H1 (cell line): ENCODE data around the gene KRTAP10-4. TPM values are rescaled to one million over a fixed set of nuclear protein-coding genes. Genes with fewer than 3 reads are reported as not detected.

Experiments
- CTCF ChIA-PET: fragments of 300-600 bp; sonication (Branson Sonifier 250); formaldehyde crosslinking; loops from one replicate; lab custom pipeline; 2021; ENCODE audit not compliant: partially characterized antibody; lab: Charles Lee
- POLR2A ChIA-PET: fragments of 300-600 bp; sonication (Branson Sonifier 250); formaldehyde crosslinking; loops from one replicate; lab custom pipeline; 2021; ENCODE audit warnings: inconsistent platforms; ENCODE audit not compliant: partially characterized antibody; lab: Charles Lee
- DNase-seq, 2 experiments: peaks; one replicate each; pipeline versions ENCODE4 v3.0.0 to v3.0.0-alpha.2; 2010 to 2022; ENCODE audit warnings: low spot score in 2 of 2, low read depth in 1 of 2, mixed read lengths in 1 of 2
- FAIRE-seq: peaks from 2 replicates; lab custom pipeline; 2011; peaks lifted over from hg19 to GRCh38; lab: Jason Lieb, UNC
- H2AFZ ChIP-seq: 2 replicates; pipeline ENCODE4 v1.8.1; 2012; ENCODE audit warnings: low read length, inconsistent platforms
- H2AK5ac ChIP-seq: 2 replicates; pipeline ENCODE4 v1.6.1; 2013; ENCODE audit warnings: low read depth, low read length
- H2BK120ac ChIP-seq: replicated peaks from 2 replicates; pipeline ENCODE3; 2013; ENCODE audit warnings: low read depth, low read length, inconsistent platforms
- H2BK12ac ChIP-seq: 2 replicates; pipeline ENCODE4 v1.6.1; 2013; ENCODE audit warnings: low read depth, low read length
- H2BK15ac ChIP-seq: 2 replicates; pipeline ENCODE4 v1.6.1; 2013; ENCODE audit warnings: low read length
- H2BK20ac ChIP-seq: 2 replicates; pipeline ENCODE4 v1.6.1; 2013; ENCODE audit warnings: low read length
- H2BK5ac ChIP-seq: 2 replicates; pipeline ENCODE4 v1.6.1; 2013; ENCODE audit warnings: low read depth, low read length
- H3K14ac ChIP-seq: 2 replicates; pipeline ENCODE4 v1.6.1; 2013; ENCODE audit warnings: inconsistent platforms; ENCODE audit not compliant: insufficient read length
- H3K18ac ChIP-seq: 2 replicates; pipeline ENCODE4 v1.6.1; 2013; ENCODE audit warnings: low read length; ENCODE audit errors: extremely low read depth
- H3K23ac ChIP-seq: 2 replicates; pipeline ENCODE4 v1.6.1; 2013; ENCODE audit warnings: inconsistent platforms; ENCODE audit not compliant: insufficient read length
- H3K23me2 ChIP-seq: 2 replicates; pipeline ENCODE4 v1.6.1; 2013; ENCODE audit warnings: low read depth, low read length
- H3K27ac ChIP-seq: 2 replicates; pipeline ENCODE4 v1.6.1; 2011; ENCODE audit warnings: low read depth, low read length, inconsistent platforms
- H3K27me3 ChIP-seq, 4 experiments: replicated peaks in 1 of 4; 1 replicate in 1 of 4; 2 replicates in 3 of 4; pipeline versions ENCODE4 v1.6.1 to v1.8.1; 2011 to 2013; ENCODE audit warnings: low read length in 3 of 4, mild to moderate bottlenecking in 3 of 4, inconsistent platforms in 2 of 4, mixed read lengths in 2 of 4, moderate library complexity in 1 of 4; ENCODE audit not compliant: control insufficient read depth in 3 of 4, insufficient read depth in 3 of 4; ENCODE audit errors: extremely low read depth in 1 of 4
- H3K36me3 ChIP-seq, 4 experiments: 2 replicates each; pipeline versions ENCODE4 v1.6.1 to v1.8.1; 2011 to 2013; ENCODE audit warnings: mild to moderate bottlenecking in 4 of 4, low read length in 3 of 4, moderate library complexity in 2 of 4, control low read depth in 1 of 4, inconsistent platforms in 1 of 4; ENCODE audit not compliant: insufficient read depth in 4 of 4, control insufficient read depth in 2 of 4
- H3K4ac ChIP-seq: replicated peaks from 2 replicates; pipeline ENCODE3; 2013; ENCODE audit warnings: low read length, low read depth, mixed read lengths, inconsistent platforms; ENCODE audit not compliant: insufficient read length
- H3K4me1 ChIP-seq, 4 experiments: replicated peaks in 1 of 4; 1 replicate in 1 of 4; 2 replicates in 3 of 4; pipeline versions ENCODE4 v1.6.1 to v1.8.1; 2011 to 2013; ENCODE audit warnings: low read length in 3 of 4, inconsistent platforms in 2 of 4, mixed read lengths in 1 of 4; ENCODE audit not compliant: insufficient read depth in 4 of 4, control insufficient read depth in 3 of 4
- H3K4me2 ChIP-seq, 2 experiments: 2 replicates each; pipeline versions ENCODE4 v1.6.1 to v1.8.1; 2011 to 2013; ENCODE audit warnings: low read depth in 2 of 2, low read length in 2 of 2, control low read depth in 1 of 2, inconsistent platforms in 1 of 2, mild to moderate bottlenecking in 1 of 2; ENCODE audit not compliant: insufficient read depth in 1 of 2
- H3K4me3 ChIP-seq, 4 experiments: fragments of 200-600, 300-600 bp in 1 of 4; sonication (generic), shearing (Covaris generic), sonication (Bioruptor Twin) in 1 of 4; 2 replicates each; pipeline versions ENCODE4 v1.5.1 to v1.8.1; 2011 to 2016; ENCODE audit warnings: low read length in 4 of 4, low read depth in 3 of 4, control low read depth in 2 of 4, inconsistent platforms in 2 of 4, mild to moderate bottlenecking in 2 of 4, mixed read lengths in 1 of 4, moderate library complexity in 1 of 4; ENCODE audit not compliant: insufficient read depth in 2 of 4; ENCODE audit errors: extremely low read depth in 1 of 4
- H3K56ac ChIP-seq: replicated peaks from 2 replicates; pipeline ENCODE3; 2013; ENCODE audit warnings: low read depth, mild to moderate bottlenecking, mixed read lengths, low read length, inconsistent platforms; ENCODE audit not compliant: insufficient read length
- H3K79me1 ChIP-seq: 2 replicates; pipeline ENCODE4 v1.6.1; 2013; ENCODE audit warnings: low read depth, low read length, control low read depth
- H3K79me2 ChIP-seq, 2 experiments: 2 replicates each; pipeline versions ENCODE4 v1.6.1 to v1.8.1; 2012 to 2013; ENCODE audit warnings: low read length in 2 of 2, mild to moderate bottlenecking in 2 of 2, inconsistent platforms in 1 of 2; ENCODE audit not compliant: insufficient read depth in 2 of 2, control insufficient read depth in 1 of 2
- H3K9ac ChIP-seq, 4 experiments: replicated peaks in 1 of 4; 1 replicate in 1 of 4; 2 replicates in 3 of 4; pipeline versions ENCODE4 v1.6.1 to v1.8.1; 2011 to 2013; ENCODE audit warnings: low read depth in 3 of 4, low read length in 3 of 4, control low read depth in 2 of 4, mild to moderate bottlenecking in 2 of 4, moderate library complexity in 2 of 4, inconsistent platforms in 1 of 4; ENCODE audit errors: extremely low read depth in 1 of 4
- H3K9me3 ChIP-seq, 2 experiments: 2 replicates each; pipeline versions ENCODE4 v1.6.1 to v1.8.1; 2012 to 2013; ENCODE audit warnings: mild to moderate bottlenecking in 2 of 2, moderate library complexity in 2 of 2, control low read depth in 1 of 2, inconsistent platforms in 1 of 2, low read depth in 1 of 2, low read length in 1 of 2, mixed read lengths in 1 of 2; ENCODE audit not compliant: insufficient read depth in 2 of 2
- H4K20me1 ChIP-seq, 2 experiments: replicated peaks in 1 of 2; 2 replicates each; pipeline versions ENCODE3 to v1.8.1; 2011 to 2013; ENCODE audit warnings: inconsistent platforms in 2 of 2, low read length in 2 of 2, mild to moderate bottlenecking in 1 of 2; ENCODE audit not compliant: insufficient read depth in 2 of 2, control insufficient read depth in 1 of 2
- H4K5ac ChIP-seq: 2 replicates; pipeline ENCODE4 v1.6.1; 2013; ENCODE audit warnings: low read length, low read depth, mixed read lengths, inconsistent platforms; ENCODE audit not compliant: insufficient read length
- H4K8ac ChIP-seq: 2 replicates; pipeline ENCODE4 v1.8.0; 2013; ENCODE audit warnings: mild to moderate bottlenecking, moderate library complexity, low read length, inconsistent platforms; ENCODE audit not compliant: insufficient read depth; ENCODE audit errors: extremely low read depth
- H4K91ac ChIP-seq: replicated peaks from 2 replicates; pipeline ENCODE3; 2013; ENCODE audit warnings: low read length, mixed read lengths, inconsistent platforms; ENCODE audit not compliant: insufficient read length
- CTCF ChIP-seq, 3 experiments: IDR thresholded peaks; 1 replicate in 2 of 3; 2 replicates in 1 of 3; pipeline versions ENCODE4 v1.5.1 to v1.6.1; 2011; ENCODE audit warnings: low read length in 3 of 3, mild to moderate bottlenecking in 3 of 3, inconsistent platforms in 2 of 3, low read depth in 1 of 3, moderate library complexity in 1 of 3; ENCODE audit not compliant: insufficient read depth in 1 of 3; ENCODE audit errors: control extremely low read depth in 1 of 3
- EGR1 ChIP-seq: IDR thresholded peaks from 2 replicates; pipeline ENCODE4 v1.6.1; 2011; ENCODE audit warnings: low read depth, low read length, borderline replicate concordance
- HDAC6 ChIP-seq: IDR thresholded peaks from one replicate; pipeline ENCODE4 v1.7.1; 2012; ENCODE audit warnings: low read depth, mild to moderate bottlenecking, inconsistent platforms, low read length, moderate library complexity
- PHF8 ChIP-seq: fragments of 200-600 bp; sonication (generic); conservative IDR thresholded peaks from 2 replicates; pipeline ENCODE4 v1.7.1; 2012; ENCODE audit warnings: low read depth, mild to moderate bottlenecking, inconsistent platforms, low read length, moderate library complexity
- POLR2A ChIP-seq, 2 experiments: IDR thresholded peaks; 1 replicate in 1 of 2; 2 replicates in 1 of 2; pipeline ENCODE4 v1.6.1; 2011; ENCODE audit warnings: low read depth in 2 of 2, low read length in 2 of 2, mild to moderate bottlenecking in 2 of 2; ENCODE audit errors: control extremely low read depth in 1 of 2
- POU5F1 ChIP-seq: IDR thresholded peaks from 2 replicates; pipeline ENCODE4 v1.6.1; 2011; ENCODE audit warnings: low read depth, mild to moderate bottlenecking, low read length, moderate library complexity
- RFX5 ChIP-seq: IDR thresholded peaks from 2 replicates; pipeline ENCODE4 v1.6.1; 2011; ENCODE audit warnings: low read depth, low read length, improper control_type of control experiment, borderline replicate concordance
- RNF2 ChIP-seq: fragments of 200-900, 300-1000 bp; sonication (generic); IDR thresholded peaks from 2 replicates; pipeline ENCODE4 v1.7.1; 2016; ENCODE audit warnings: borderline replicate concordance, low read depth, mild to moderate bottlenecking, antibody characterized with exemption, low read length; ENCODE audit not compliant: poor library complexity, severe bottlenecking; ENCODE audit errors: missing control alignments
- SAP30 ChIP-seq: fragments of 300-600 bp; sonication (generic); IDR thresholded peaks from 2 replicates; pipeline ENCODE4 v1.7.1; 2012; ENCODE audit warnings: low read length, moderate library complexity, mild to moderate bottlenecking, inconsistent platforms; ENCODE audit not compliant: insufficient read depth, insufficient replicate concordance
- SP2 ChIP-seq: IDR thresholded peaks from 2 replicates; pipeline ENCODE4 v1.6.1; 2012; ENCODE audit warnings: mild to moderate bottlenecking, low read length, inconsistent platforms
- SP4 ChIP-seq: IDR thresholded peaks from 2 replicates; pipeline ENCODE4 v1.6.1; 2012; ENCODE audit warnings: low read length, inconsistent platforms
- WGBS, 2 experiments: shearing (Covaris generic) in 1 of 2; methylation state at CpG; one replicate each; pipeline versions ENCODE4 v1.1.6 to v1.1.7; 2013 to 2015; ENCODE audit warnings: low lambda C conversion rate in 2 of 2, mixed read lengths in 2 of 2, inconsistent platforms in 1 of 2, low coverage in 1 of 2, missing lambda C conversion rate in 1 of 2; ENCODE audit not compliant: insufficient replicate concordance in 2 of 2, insufficient coverage in 1 of 2, insufficient read length in 1 of 2; ENCODE audit errors: extremely low coverage in 1 of 2, missing lambda C conversion rate in 1 of 2; 5-methylcytosine and 5-hydroxymethylcytosine counted together
- polyA plus RNA-seq, 7 experiments: library from polyadenylated mRNA; depleted of rRNA in 3 of 7; stranded (reverse) in 5 of 7; unstranded in 2 of 7; fragments of >200 nt in 5 of 7; fragments of 200-250 nt in 2 of 7; gene quantifications; 1 replicate in 5 of 7; 2 replicates in 1 of 7; 4 replicates in 1 of 7; pipeline versions ENCODE4 v1.2.1 to v1.2.3, GENCODE V29; 2011 to 2013; ENCODE audit warnings: missing spikeins in 2 of 7, mixed read lengths in 2 of 7
- total RNA-seq: library from RNA; stranded (reverse); fragmentation: NEBNext Ultra II Directional; extraction: Animal tissue kit (Norgen Biotek cat#: 25700); gene quantifications from 2 replicates; pipeline ENCODE4 v1.2.1, GENCODE V29; 2021

KRTAP10-4 gene
- total and polyA plus RNA-seq, 2 of the 8 experiments (the other 6 are each of a cell fraction or from before 2014, with no cell fraction given): not detected

GRCh38 chr21:44606495-44606894 lies 33.0 kb downstream of the KRTAP10-4 start:
- no peak overlapping the region for H3K4me3 ChIP-seq
- H3K14ac ChIP-seq: no peak overlapping the region
- no peak overlapping the region for H3K4ac ChIP-seq
- WGBS, 2 experiments: 79% methylated on average over 4 of the region's 4 CpGs; no CpG with 5 or more reads in 1 of the 2 experiments
- FAIRE-seq: no peak
- no peaks in the 10 kb centered on the region for H3K27me3 ChIP-seq
- no peak overlapping the region for H2BK120ac ChIP-seq
- no peak overlapping the region for H2BK20ac ChIP-seq
- H3K56ac ChIP-seq: no peak overlapping the region
- H3K9me3 ChIP-seq: peaks cover 12 to 15% of the 10 kb centered on the region in 2 experiments; a peak in 3 of 4 replicates
- no peak overlapping the region for H4K5ac ChIP-seq
- H2AK5ac ChIP-seq: no peak overlapping the region
- H4K91ac ChIP-seq: no peak overlapping the region
- H3K9ac ChIP-seq: no peak overlapping the region
- H3K79me1 ChIP-seq: no peaks in the 10 kb centered on the region
- no peak overlapping the region for H2BK12ac ChIP-seq
- ChIA-PET POLR2A (no interaction called here), CTCF (no interaction called here)
- H3K36me3 ChIP-seq: no peaks in the 10 kb centered on the region; a peak in 1 of 8 replicates
- H4K20me1 ChIP-seq: no peaks in the 10 kb centered on the region
- no peak overlapping the region for H2BK5ac ChIP-seq
- no peak overlapping the region for H2AFZ ChIP-seq
- 0 out of 2 replicates have a peak, but pooled peaks cover 2% of the 10 kb centered on the region for H3K23me2 ChIP-seq
- H3K4me2 ChIP-seq: no peak overlapping the region
- H4K8ac ChIP-seq: no peak overlapping the region
- no peak overlapping the region for H3K18ac ChIP-seq
- no peak overlapping the region for H3K27ac ChIP-seq
- H2BK15ac ChIP-seq: no peak overlapping the region
- no peak overlapping the region for H3K23ac ChIP-seq
- no peaks in the 10 kb centered on the region for H3K79me2 ChIP-seq
- DNase-seq: no peak
- H3K4me1 ChIP-seq: no peaks in the 10 kb centered on the region; a peak in 1 of 7 replicates
- TF ChIP-seq CTCF (IDR thresholded peaks at IDR 0.05; ENCODE audit: control extremely low read depth in 1 of 3, insufficient read depth in 1 of 3, low read depth in 1 of 3, low read length in 3 of 3) (no peak), RFX5 (no peak), EGR1 (no peak), RNF2 (no peak), SP4 (no peak), POU5F1 (no peak), HDAC6 (no peak), SP2 (no peak), PHF8 (no peak), POLR2A (IDR thresholded peaks at IDR 0.05; ENCODE audit: control extremely low read depth in 1 of 2, low read depth in 2 of 2, low read length in 2 of 2) (no peak), SAP30 (no peak)
